ENCODE results near the gene GAN. TPM values are rescaled to one million over a fixed set of nuclear protein-coding genes. Genes with fewer than 3 reads are reported as not detected.

GAN gene
- total and polyA plus RNA-seq, 9 of the 15 experiments (the other 6 are each of a cell fraction or from before 2014, with no cell fraction given): 0.83 to 15.1 (median 5.2) TPM

DNA sequence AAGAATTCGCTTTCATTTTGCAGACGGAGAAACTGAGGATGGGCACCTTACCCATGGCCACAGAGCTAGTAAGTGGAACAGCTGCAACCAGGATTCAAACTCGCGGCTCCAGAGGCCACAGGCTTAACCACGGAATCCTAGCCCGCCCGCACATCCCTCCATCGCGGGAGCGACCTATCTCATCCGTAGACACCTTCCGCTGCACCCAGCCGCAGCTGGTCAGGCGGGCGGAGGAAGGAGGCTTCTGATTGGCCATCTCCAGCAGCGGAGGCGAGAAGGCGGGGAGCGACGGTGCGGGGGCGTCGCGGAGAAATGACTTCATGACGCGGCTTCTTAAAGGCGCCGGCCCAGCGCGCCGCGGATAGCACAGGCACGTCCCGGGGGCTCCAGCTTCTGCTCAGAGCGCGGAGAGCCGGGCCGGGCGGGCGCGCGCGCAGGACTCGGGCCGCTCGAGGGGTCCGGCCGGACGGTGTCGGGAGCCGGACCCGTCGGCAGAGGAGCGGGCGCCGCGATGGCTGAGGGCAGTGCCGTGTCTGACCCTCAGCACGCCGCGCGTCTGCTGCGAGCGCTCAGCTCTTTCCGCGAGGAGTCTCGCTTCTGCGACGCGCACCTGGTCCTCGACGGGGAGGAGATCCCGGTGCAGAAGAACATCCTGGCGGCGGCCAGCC lies at the start of gene GAN (continued):
- TF ChIP-seq, protein P1, sequence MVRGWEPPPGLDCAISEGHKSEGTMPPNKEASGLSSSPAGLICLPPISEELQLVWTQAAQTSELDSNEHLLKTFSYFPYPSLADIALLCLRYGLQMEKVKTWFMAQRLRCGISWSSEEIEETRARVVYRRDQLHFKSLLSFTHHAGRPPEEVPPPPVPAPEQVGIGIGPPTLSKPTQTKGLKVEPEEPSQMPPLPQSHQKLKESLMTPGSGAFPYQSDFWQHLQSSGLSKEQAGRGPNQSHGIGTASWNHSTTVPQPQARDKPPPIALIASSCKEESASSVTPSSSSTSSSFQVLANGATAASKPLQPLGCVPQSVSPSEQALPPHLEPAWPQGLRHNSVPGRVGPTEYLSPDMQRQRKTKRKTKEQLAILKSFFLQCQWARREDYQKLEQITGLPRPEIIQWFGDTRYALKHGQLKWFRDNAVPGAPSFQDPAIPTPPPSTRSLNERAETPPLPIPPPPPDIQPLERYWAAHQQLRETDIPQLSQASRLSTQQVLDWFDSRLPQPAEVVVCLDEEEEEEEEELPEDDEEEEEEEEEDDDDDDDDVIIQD (CRISPR knock-in tag; IDR thresholded peaks at IDR 0.05): no peak
- peak; percentile 4 for TF ChIP-seq BRD9 (IDR thresholded peaks at IDR 0.05; ENCODE audit: low read depth, partially characterized antibody)
- TF ChIP-seq, protein P2, sequence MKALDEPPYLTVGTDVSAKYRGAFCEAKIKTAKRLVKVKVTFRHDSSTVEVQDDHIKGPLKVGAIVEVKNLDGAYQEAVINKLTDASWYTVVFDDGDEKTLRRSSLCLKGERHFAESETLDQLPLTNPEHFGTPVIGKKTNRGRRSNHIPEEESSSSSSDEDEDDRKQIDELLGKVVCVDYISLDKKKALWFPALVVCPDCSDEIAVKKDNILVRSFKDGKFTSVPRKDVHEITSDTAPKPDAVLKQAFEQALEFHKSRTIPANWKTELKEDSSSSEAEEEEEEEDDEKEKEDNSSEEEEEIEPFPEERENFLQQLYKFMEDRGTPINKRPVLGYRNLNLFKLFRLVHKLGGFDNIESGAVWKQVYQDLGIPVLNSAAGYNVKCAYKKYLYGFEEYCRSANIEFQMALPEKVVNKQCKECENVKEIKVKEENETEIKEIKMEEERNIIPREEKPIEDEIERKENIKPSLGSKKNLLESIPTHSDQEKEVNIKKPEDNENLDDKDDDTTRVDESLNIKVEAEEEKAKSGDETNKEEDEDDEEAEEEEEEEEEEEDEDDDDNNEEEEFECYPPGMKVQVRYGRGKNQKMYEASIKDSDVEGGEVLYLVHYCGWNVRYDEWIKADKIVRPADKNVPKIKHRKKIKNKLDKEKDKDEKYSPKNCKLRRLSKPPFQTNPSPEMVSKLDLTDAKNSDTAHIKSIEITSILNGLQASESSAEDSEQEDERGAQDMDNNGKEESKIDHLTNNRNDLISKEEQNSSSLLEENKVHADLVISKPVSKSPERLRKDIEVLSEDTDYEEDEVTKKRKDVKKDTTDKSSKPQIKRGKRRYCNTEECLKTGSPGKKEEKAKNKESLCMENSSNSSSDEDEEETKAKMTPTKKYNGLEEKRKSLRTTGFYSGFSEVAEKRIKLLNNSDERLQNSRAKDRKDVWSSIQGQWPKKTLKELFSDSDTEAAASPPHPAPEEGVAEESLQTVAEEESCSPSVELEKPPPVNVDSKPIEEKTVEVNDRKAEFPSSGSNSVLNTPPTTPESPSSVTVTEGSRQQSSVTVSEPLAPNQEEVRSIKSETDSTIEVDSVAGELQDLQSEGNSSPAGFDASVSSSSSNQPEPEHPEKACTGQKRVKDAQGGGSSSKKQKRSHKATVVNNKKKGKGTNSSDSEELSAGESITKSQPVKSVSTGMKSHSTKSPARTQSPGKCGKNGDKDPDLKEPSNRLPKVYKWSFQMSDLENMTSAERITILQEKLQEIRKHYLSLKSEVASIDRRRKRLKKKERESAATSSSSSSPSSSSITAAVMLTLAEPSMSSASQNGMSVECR (CRISPR knock-in tag; IDR thresholded peaks at IDR 0.05): peak; percentile 57; the same call in 1 of the 2 replicates
- TF ChIP-seq MEIS2 (IDR thresholded peaks at IDR 0.05; ENCODE audit: partially characterized antibody): no peak
- TF ChIP-seq ZNF764 (CRISPR knock-in tag; IDR thresholded peaks at IDR 0.05; ENCODE audit: low read depth): no peak
- 0 out of 2 replicates have a peak, but pooled peaks have one; percentile 10 for TF ChIP-seq NFE2 (IDR thresholded peaks at IDR 0.05; ENCODE audit: low read depth)
- TF ChIP-seq JUND (IDR thresholded peaks at IDR 0.05; ENCODE audit: borderline replicate concordance, low read depth, low read length): peak; percentile 74
- TF ChIP-seq JUND (tag; IDR thresholded peaks at IDR 0.05; ENCODE audit: borderline replicate concordance, low read depth, low read length): peak; percentile 45; the same call in 1 of the 3 replicates
- TF ChIP-seq, protein P3, sequence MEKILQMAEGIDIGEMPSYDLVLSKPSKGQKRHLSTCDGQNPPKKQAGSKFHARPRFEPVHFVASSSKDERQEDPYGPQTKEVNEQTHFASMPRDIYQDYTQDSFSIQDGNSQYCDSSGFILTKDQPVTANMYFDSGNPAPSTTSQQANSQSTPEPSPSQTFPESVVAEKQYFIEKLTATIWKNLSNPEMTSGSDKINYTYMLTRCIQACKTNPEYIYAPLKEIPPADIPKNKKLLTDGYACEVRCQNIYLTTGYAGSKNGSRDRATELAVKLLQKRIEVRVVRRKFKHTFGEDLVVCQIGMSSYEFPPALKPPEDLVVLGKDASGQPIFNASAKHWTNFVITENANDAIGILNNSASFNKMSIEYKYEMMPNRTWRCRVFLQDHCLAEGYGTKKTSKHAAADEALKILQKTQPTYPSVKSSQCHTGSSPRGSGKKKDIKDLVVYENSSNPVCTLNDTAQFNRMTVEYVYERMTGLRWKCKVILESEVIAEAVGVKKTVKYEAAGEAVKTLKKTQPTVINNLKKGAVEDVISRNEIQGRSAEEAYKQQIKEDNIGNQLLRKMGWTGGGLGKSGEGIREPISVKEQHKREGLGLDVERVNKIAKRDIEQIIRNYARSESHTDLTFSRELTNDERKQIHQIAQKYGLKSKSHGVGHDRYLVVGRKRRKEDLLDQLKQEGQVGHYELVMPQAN (IDR thresholded peaks at IDR 0.05; ENCODE audit: borderline replicate concordance): no peak; the same call in 1 of the 2 replicates
- TF ChIP-seq GABPA (tag; conservative IDR thresholded peaks at IDR 0.05; ENCODE audit: low read depth): peak; percentile 79
- TF ChIP-seq EP400 (IDR thresholded peaks at IDR 0.05): peak; percentile 68; the same call in 1 of the 2 replicates
- TF ChIP-seq, protein P4, sequence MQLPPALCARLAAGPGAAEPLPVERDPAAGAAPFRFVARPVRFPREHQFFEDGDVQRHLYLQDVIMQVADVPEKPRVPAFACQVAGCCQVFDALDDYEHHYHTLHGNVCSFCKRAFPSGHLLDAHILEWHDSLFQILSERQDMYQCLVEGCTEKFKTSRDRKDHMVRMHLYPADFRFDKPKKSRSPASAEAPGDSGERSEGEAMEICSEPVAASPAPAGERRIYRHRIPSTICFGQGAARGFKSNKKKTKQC (CRISPR knock-in tag; IDR thresholded peaks at IDR 0.05): no peak; the same call in 1 of the 2 replicates
- TF ChIP-seq ZNF316 (IDR thresholded peaks at IDR 0.05): peak; percentile 13; the same call in 1 of the 2 replicates
- peak; percentile 88 for TF ChIP-seq KDM5B (IDR thresholded peaks at IDR 0.05; ENCODE audit: insufficient replicate concordance, low read depth, low read length)
- TF ChIP-seq ZBTB7A (IDR thresholded peaks at IDR 0.05; ENCODE audit: borderline replicate concordance, control insufficient read depth, low read depth, low read length): no peak
- no peak for TF ChIP-seq PTBP1 (IDR thresholded peaks at IDR 0.05; ENCODE audit: low read depth, low read length)
- TF ChIP-seq PML (IDR thresholded peaks at IDR 0.05; ENCODE audit: low read length): peak; percentile 80; the same call in 1 of the 2 replicates
- peak; percentile 57; the same call in 1 of the 2 replicates for TF ChIP-seq GABPB1 (CRISPR knock-in tag; IDR thresholded peaks at IDR 0.05)
